Epithelial cell of proximal tubule (primary cell): ENCODE measurements around the gene DRG2. TPM values are rescaled to one million over a fixed set of nuclear protein-coding genes. Genes with fewer than 3 reads are reported as not detected.

Experiments used
- DNase-seq: peaks from one replicate; pipeline ENCODE4 v3.0.0-alpha.2; 2011; ENCODE audit warnings: low read depth
- H3K4me3 ChIP-seq: 2 replicates; pipeline ENCODE4 v1.5.1; 2011; ENCODE audit warnings: low read depth, mild to moderate bottlenecking, low read length
- total RNA-seq: library from RNA; depleted of rRNA; stranded (reverse); fragments of >200 nt; gene quantifications from 2 replicates; pipeline ENCODE4 v1.2.3, GENCODE V29; 2015
- TF ChIP-seq, protein P1 (sequence below): conservative IDR thresholded peaks from 2 replicates; pipeline ENCODE4 v1.5.1; 2012; ENCODE audit warnings: low read depth, mild to moderate bottlenecking, low read length

Gene DRG2
- total RNA-seq, 1 donor from 2014 or later = 35.3 TPM

DNA sequence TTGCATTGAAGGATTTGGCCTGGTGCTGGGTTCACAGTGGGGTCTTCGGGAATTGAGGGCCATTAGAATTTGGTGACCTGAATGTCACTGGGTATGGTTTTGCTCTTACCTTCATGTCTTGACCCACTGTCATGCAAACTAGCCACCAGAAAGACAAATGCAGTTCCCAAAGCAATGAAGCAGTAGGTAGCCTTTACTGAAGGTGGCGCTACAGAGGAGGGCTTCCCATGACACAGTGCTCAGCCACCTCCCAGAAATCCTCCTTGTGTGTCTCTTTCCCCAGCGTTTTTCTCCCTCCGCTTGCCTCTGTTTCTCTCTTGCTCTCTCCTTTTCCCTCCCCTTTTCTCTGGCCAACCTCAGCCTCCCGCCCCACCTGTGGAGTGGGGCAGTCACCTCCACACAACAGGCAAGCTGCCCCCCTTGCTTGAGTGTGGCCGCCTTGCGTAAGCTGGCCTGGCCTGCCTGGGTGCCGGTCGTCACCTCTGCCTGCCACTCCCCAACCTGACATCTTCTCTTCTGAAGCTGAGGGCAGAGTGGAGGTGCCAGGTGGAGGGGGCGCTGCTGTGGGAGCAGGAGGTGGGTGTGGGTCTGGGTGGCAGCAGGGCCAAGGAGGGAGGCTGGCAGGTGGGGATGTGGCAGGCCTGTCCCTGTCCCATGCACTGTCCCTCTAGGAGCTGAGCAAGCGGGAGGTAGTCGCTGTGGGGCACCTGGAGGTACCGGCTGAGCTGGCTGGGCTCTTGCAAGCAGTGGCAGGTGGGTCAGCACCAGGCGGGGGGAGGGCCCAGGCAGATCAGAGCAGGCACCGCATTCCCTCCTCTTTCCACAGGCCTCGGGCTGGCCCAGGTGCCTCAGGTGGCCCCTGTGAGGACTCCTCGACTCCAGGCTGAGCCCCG lies 55.5 kb downstream of the DRG2 start:
- DNase-seq = no peak
- TF ChIP-seq, protein P1, sequence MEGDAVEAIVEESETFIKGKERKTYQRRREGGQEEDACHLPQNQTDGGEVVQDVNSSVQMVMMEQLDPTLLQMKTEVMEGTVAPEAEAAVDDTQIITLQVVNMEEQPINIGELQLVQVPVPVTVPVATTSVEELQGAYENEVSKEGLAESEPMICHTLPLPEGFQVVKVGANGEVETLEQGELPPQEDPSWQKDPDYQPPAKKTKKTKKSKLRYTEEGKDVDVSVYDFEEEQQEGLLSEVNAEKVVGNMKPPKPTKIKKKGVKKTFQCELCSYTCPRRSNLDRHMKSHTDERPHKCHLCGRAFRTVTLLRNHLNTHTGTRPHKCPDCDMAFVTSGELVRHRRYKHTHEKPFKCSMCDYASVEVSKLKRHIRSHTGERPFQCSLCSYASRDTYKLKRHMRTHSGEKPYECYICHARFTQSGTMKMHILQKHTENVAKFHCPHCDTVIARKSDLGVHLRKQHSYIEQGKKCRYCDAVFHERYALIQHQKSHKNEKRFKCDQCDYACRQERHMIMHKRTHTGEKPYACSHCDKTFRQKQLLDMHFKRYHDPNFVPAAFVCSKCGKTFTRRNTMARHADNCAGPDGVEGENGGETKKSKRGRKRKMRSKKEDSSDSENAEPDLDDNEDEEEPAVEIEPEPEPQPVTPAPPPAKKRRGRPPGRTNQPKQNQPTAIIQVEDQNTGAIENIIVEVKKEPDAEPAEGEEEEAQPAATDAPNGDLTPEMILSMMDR = peak; percentile 44
- H3K4me3 ChIP-seq = no peak overlapping the region

DNA sequence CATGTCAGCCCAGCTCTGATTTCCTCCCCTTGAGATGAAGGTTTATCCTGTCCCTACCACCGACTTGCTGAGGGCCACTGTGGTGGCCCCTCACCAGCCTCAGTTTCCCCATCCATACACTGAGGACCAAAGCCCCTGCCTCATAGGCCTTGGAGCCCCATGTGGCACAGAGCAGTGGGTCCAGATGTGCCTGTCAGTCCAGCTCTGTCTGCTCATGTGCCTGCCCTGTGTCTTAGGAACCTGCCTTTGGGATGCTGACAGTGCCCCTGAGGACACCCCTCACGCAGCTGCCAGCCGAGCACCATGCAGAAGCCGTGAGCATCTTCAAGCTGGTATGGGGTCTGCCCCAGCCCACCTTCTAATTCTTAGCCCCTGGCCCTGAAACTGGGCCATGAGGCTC lies 56.5 kb downstream of the DRG2 start:
- no peak overlapping the region for H3K4me3 ChIP-seq
- TF ChIP-seq, protein P1 = no peak
- DNase-seq = no peak

DNA sequence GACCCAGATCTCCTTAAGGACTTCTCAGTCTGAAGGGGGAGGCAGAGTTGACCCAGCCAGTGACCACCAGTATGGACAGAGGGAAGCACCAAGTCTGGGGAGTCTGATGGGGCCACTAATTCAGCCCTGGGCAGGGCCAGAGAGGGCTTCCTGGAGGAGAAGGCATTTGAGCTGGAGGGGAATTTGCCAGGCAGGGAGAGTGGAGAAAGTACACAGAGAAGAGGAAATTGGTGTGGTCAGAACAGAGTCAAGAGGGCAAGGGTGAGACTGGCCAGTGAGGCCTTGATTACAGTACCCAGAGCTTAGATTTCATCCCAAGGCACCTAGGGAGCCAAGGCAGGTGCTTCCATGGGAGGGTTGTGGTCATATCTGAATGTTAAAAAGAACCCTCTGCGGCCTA lies 57.1 kb downstream of the DRG2 start:
- no peak for DNase-seq
- TF ChIP-seq, protein P1 = no peak
- H3K4me3 ChIP-seq = no peak overlapping the region

DNA sequence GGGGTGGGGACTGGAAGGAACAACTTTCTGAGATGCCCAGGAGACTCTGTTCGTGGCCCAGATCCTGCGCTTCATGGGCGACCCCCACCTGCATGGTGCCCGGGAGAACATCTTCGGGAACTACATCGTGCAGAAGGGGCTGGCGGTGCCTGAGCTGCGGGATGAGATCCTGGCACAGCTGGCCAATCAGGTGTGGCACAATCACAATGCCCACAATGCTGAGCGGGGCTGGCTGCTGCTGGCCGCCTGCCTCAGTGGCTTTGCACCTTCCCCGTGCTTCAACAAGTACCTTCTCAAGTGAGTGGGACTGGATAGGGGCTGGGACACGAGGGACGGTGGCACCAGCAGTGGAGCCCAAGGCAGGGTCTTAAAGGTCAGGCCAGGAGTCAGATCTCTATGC lies 58.1 kb downstream of the DRG2 start:
- DNase-seq = no peak
- H3K4me3 ChIP-seq = no peak overlapping the region
- TF ChIP-seq, protein P1 = no peak

DNA sequence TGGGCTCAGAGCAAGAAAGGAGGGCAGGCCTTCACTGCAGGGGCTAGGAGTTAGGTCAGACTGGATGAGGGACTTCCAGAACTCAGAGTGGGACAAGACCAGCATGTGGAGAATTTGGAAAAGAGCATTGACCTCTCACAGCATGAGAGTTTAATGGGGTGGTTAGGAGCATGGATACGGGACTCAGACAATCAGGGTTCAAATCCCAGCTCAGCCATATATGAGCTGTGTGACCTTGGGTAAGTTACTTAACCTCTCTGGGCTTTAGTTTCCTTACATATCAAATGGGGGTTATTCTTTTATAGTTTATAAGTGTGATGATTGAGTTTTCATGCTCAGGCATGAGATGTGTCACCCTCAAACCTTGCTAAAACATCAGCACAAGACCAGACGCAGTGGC lies 58.5 kb downstream of the DRG2 start:
- no peak for DNase-seq
- TF ChIP-seq, protein P1 = no peak

DNA sequence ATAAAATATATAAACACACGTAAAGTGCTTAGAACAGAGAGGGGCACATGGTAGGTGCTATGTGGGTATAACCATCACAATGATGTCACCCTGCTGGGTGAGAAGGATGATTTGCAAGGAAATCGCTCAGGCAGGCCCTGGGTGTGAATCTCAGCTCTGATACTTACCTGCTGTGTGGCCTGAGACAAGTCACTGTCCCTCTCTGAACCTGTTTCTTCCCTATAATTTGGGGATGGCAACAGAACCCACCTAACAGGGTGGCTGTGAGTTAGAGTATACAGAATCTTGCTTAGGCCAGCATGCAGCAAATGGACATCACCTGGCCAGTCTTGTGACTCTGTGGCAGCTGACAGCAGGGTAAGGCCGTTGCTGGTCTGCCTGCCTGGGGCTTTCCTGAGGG lies 59.2 kb downstream of the DRG2 start:
- no peak for DNase-seq
- TF ChIP-seq, protein P1 = no peak

More for the DNA sequence above, 58.5 kb downstream of the DRG2 start:
- H3K4me3 ChIP-seq = no peak overlapping the region

DNA sequence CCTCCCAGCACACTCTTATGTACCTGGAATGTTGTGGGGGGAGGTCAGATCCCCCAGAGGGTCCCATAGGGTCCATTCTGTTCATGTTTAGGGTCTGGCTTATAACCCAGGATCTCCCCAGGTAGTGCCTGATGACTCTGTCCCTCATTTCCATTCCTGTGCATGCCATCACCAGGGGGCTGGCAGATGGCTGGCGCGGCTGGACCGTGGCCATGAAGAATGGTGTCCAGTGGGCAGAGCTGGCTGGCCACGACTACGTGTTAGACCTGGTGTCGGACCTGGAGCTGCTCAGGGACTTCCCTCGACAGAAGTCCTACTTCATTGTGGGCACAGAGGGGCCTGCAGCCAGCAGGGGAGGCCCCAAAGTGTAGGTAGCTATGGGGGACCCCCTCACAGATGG lies 60.8 kb downstream of the DRG2 start:
- no peak overlapping the region for H3K4me3 ChIP-seq
- no peak for DNase-seq
- TF ChIP-seq, protein P1 = no peak

More for the DNA sequence above, 59.2 kb downstream of the DRG2 start:
- H3K4me3 ChIP-seq = no peak overlapping the region
